HFF-Myc (cell line): ENCODE data around the gene HSP90B1.
A peak's percentile ranks its signal among the peaks of the same experiment; 100 is the strongest.

Experiments
- DNase-seq: peaks from one replicate; pipeline ENCODE4 v3.0.0-alpha.2; 2011; ENCODE audit warnings: low read depth; ENCODE audit errors: extremely low read depth
- H3K4me3 ChIP-seq: replicated peaks from 2 replicates; pipeline ENCODE4 v1.5.1; 2011; ENCODE audit warnings: low read depth, mild to moderate bottlenecking, control low read depth, low read length
- CTCF ChIP-seq: IDR thresholded peaks from 2 replicates; pipeline ENCODE4 v1.5.1; 2012; ENCODE audit warnings: mild to moderate bottlenecking, low read depth, low read length, control low read depth; ENCODE audit errors: missing control alignments

Gene HSP90B1

GRCh38 chr12:103958621-103959020 lies 28.4 kb downstream of the HSP90B1 start:
- no peak for DNase-seq
- TF ChIP-seq CTCF = no peak
- H3K4me3 ChIP-seq = no peak overlapping the region

- no peak for DNase-seq
- no peak for TF ChIP-seq CTCF
Observed at GRCh38 chr12:103960616-103961227, 30.5 kb downstream of the HSP90B1 start.

GRCh38 chr12:103962493-103962892 lies 32.3 kb downstream of the HSP90B1 start:
- TF ChIP-seq CTCF = no peak
- DNase-seq = no peak

More at GRCh38 chr12:103960616-103961227, 30.5 kb downstream of the HSP90B1 start:
- H3K4me3 ChIP-seq = no peak overlapping the region

GRCh38 chr12:103964805-103965204 lies 34.6 kb downstream of the HSP90B1 start:
- TF ChIP-seq CTCF = no peak
- DNase-seq = no peak
- H3K4me3 ChIP-seq = peak overlapping the region; percentile 96

More at GRCh38 chr12:103962493-103962892, 32.3 kb downstream of the HSP90B1 start:
- no peak overlapping the region for H3K4me3 ChIP-seq

- no peak for TF ChIP-seq CTCF
- no peak for DNase-seq
- peak overlapping the region; percentile 96 for H3K4me3 ChIP-seq
Observed at GRCh38 chr12:103965255-103965589, 35.0 kb downstream of the HSP90B1 start.

- DNase-seq = peak; percentile 98
- H3K4me3 ChIP-seq = peak within 1 kb of the TSS; percentile 96
Observed at GRCh38 chr12:103965590-103966504, 35.6 kb downstream of the HSP90B1 start, which contains the start of gene TDG. TDG (plus strand) TSS chr12:103965872; CDS start chr12:103966038, 166 bp downstream.

More at GRCh38 chr12:103965590-103966504, 35.6 kb downstream of the HSP90B1 start, which contains the start of gene TDG:
- TF ChIP-seq CTCF = no peak
